ENCODE measurements around the gene FCMR.

DNA sequence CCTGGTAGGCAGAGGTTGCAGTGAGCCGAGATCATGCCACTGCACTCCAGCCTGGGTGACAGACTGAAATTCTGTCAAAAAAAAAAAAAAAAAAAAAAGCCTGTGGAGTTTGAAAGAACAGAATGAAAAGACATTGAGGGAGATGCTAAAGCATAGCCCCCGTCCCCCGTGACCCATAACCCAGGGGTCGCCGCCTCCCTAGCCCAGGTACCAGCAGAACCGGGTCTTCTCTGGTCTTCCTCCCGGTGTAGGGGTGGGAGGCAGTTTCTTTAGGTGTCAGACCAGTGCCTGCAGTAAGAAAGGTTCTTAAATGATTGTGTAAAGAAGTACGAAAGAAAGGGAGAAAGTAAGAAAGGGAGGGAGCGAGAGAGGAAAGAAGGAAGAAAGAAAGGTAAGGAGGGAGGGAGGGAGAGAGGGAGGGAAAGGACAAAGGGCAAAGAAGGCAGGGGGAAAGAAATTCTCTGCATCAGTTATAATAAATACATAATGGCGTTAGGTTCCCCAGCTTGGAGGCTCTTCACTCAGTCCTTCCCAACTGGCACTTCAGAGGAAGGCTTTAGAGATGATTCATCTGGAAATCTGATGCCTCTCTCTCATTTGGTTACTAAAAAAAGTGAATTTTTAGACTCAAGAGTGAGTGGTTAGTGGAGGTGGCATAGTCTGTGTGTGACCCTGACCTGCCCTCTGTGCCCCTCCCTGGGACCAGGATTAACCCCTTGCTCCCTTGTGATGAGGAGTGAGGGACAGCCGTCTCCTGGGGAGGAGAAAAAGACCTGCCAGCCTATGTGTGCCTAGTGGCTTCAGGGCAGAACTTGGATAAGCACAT, 23.4 kb downstream of the FCMR start:
- no peak for TF ChIP-seq CTCF (IDR thresholded peaks at IDR 0.05)
- TF ChIP-seq POLR2AphosphoS5 (IDR thresholded peaks at IDR 0.05): no peak
- no peak for TF ChIP-seq POLR2A (IDR thresholded peaks at IDR 0.05)
- TF ChIP-seq EP300 (IDR thresholded peaks at IDR 0.05): no peak

Measured in stomach (tissue), 4 donors.